ENCODE results near the gene NCOA7.
A peak's percentile ranks its signal among the peaks of the same experiment; 100 is the strongest.

Gene NCOA7

GRCh38 chr6:125807293-125807692 lies 16.5 kb downstream of the NCOA7 start:
- peaks cover 98% of the 10 kb centered on the region for H3K4me1 ChIP-seq (ENCODE audit: control insufficient read depth, low read length)
- peak overlapping the region; percentile 88 for H3K27ac ChIP-seq (ENCODE audit: low read depth, low read length)

GRCh38 chr6:125808060-125808459 lies 17.3 kb downstream of the NCOA7 start:
- Histone ChIP-seq H3K36me3 (ENCODE audit: control insufficient read depth, low read length) (peaks cover 55% of the 10 kb centered on the region), H3K4me3 (ENCODE audit: low read length) (peak overlapping the region; percentile 68), H3K79me2 (ENCODE audit: control insufficient read depth, low read length) (peaks cover 98% of the 10 kb centered on the region), H3F3A (ENCODE audit: control insufficient read depth, insufficient read depth) (peaks cover 31% of the 10 kb centered on the region), H3K27ac (ENCODE audit: low read depth, low read length) (peak overlapping the region; percentile 88), H3K9me2 (replicated peaks; ENCODE audit: control insufficient read depth, low read length) (no peaks in the 10 kb centered on the region), H4K20me1 (ENCODE audit: control insufficient read depth, insufficient read depth, low read depth, low read length) (no peaks in the 10 kb centered on the region), H3K27me3 (ENCODE audit: control insufficient read depth, low read length) (no peaks in the 10 kb centered on the region), H3K9me3 (ENCODE audit: control insufficient read depth, insufficient read depth, low read length) (no peaks in the 10 kb centered on the region), H3K4me1 (ENCODE audit: control insufficient read depth, low read length) (peaks cover 98% of the 10 kb centered on the region), H3K4me2 (ENCODE audit: low read length) (peak overlapping the region; percentile 84)
- TF ChIP-seq CTCF (IDR thresholded peaks at IDR 0.05; ENCODE audit: low read depth, low read length, poor library complexity, severe bottlenecking) (no peak), EZH2phosphoT487 (IDR thresholded peaks at IDR 0.05; ENCODE audit: borderline replicate concordance, low read length) (no peak)

More at GRCh38 chr6:125807293-125807692, 16.5 kb downstream of the NCOA7 start:
- no peaks in the 10 kb centered on the region for H3K27me3 ChIP-seq (ENCODE audit: control insufficient read depth, low read length)
- H3K4me3 ChIP-seq (ENCODE audit: low read length) = peak overlapping the region; percentile 21
- TF ChIP-seq CTCF (IDR thresholded peaks at IDR 0.05; ENCODE audit: low read depth, low read length, poor library complexity, severe bottlenecking) = no peak
- no peak for TF ChIP-seq EZH2phosphoT487 (IDR thresholded peaks at IDR 0.05; ENCODE audit: borderline replicate concordance, low read length)
- no peaks in the 10 kb centered on the region for H3K9me2 ChIP-seq (replicated peaks; ENCODE audit: control insufficient read depth, low read length)
- peaks cover 98% of the 10 kb centered on the region for H3K79me2 ChIP-seq (ENCODE audit: control insufficient read depth, low read length)
- H4K20me1 ChIP-seq (ENCODE audit: control insufficient read depth, insufficient read depth, low read depth, low read length) = no peaks in the 10 kb centered on the region
- peaks cover 63% of the 10 kb centered on the region for H3K36me3 ChIP-seq (ENCODE audit: control insufficient read depth, low read length)
- peak overlapping the region; percentile 84 for H3K4me2 ChIP-seq (ENCODE audit: low read length)
- H3F3A ChIP-seq (ENCODE audit: control insufficient read depth, insufficient read depth) = peaks cover 24% of the 10 kb centered on the region
- no peaks in the 10 kb centered on the region for H3K9me3 ChIP-seq (ENCODE audit: control insufficient read depth, insufficient read depth, low read length)

- Histone ChIP-seq H3K79me2 (ENCODE audit: control insufficient read depth, low read length) (peaks cover 98% of the 10 kb centered on the region), H3K36me3 (ENCODE audit: control insufficient read depth, low read length) (peaks cover 50% of the 10 kb centered on the region), H4K20me1 (ENCODE audit: control insufficient read depth, insufficient read depth, low read depth, low read length) (no peaks in the 10 kb centered on the region), H3K4me1 (ENCODE audit: control insufficient read depth, low read length) (peaks cover 98% of the 10 kb centered on the region), H3K9me3 (ENCODE audit: control insufficient read depth, insufficient read depth, low read length) (no peaks in the 10 kb centered on the region), H3K27ac (ENCODE audit: low read depth, low read length) (peak overlapping the region; percentile 88), H3K4me3 (ENCODE audit: low read length) (peak overlapping the region; percentile 68), H3F3A (ENCODE audit: control insufficient read depth, insufficient read depth) (peaks cover 29% of the 10 kb centered on the region), H3K4me2 (ENCODE audit: low read length) (peak overlapping the region; percentile 84), H3K27me3 (ENCODE audit: control insufficient read depth, low read length) (no peaks in the 10 kb centered on the region), H3K9me2 (replicated peaks; ENCODE audit: control insufficient read depth, low read length) (no peaks in the 10 kb centered on the region)
- TF ChIP-seq CTCF (IDR thresholded peaks at IDR 0.05; ENCODE audit: low read depth, low read length, poor library complexity, severe bottlenecking) = no peak
- TF ChIP-seq EZH2phosphoT487 (IDR thresholded peaks at IDR 0.05; ENCODE audit: borderline replicate concordance, low read length) = no peak
Observed at GRCh38 chr6:125808591-125808990, 17.8 kb downstream of the NCOA7 start.
